Body of pancreas (tissue), 4 donors: Measurements from ENCODE around the gene TGFB2.

Experiments
- POLR2A ChIP-seq, 3 donors: fragments of 450-650 bp; IDR thresholded peaks; one replicate each; pipeline ENCODE4 v1.6.1; 2016; ENCODE audit warnings: antibody characterized with exemption in 3 of 3, mild to moderate bottlenecking in 2 of 3
- TF ChIP-seq, protein P1 (sequence below), 7 experiments: fragments of 450-650 bp in 4 of 7; fragments of 200-600 bp in 3 of 7; sonication (generic) in 3 of 7; IDR thresholded peaks; one replicate each; pipeline ENCODE4 v1.5.1; 2016 to 2019; ENCODE audit warnings: antibody characterized with exemption in 7 of 7

DNA sequence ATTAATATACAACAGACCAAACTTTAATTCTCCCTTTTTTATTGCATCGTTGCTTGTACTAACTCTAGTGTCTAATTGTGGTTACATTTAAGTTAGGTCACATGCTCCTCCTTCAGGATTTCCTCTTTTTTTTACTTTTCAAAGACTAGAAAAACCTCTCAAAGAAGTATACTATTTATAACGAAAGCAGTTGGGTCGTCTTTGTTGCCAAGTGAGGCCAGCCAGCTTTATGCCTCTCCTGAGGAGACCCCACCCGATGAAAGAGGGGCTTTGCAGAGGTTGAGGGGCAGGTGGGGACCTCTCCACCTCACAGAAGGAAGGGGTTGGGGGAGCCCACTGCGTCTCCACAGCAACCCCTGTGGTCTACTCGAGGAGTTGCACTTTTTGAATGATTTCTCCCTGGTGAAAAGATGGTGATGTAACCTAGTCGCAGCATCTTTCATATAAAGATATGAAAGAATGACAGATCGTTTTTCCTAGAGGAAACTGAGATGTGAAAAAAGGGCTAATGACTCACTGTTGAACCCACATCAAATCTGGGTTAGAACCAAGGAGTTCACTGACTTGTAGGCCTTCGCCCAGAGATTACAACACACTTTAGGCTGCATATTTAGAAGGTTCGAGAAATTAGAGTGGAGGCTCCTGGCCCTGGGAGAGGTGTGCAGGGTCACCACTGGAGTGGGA is 6.4 kb downstream of the TGFB2 start:
- TF ChIP-seq POLR2A (IDR thresholded peaks at IDR 0.05) = no peak
- TF ChIP-seq, protein P1, sequence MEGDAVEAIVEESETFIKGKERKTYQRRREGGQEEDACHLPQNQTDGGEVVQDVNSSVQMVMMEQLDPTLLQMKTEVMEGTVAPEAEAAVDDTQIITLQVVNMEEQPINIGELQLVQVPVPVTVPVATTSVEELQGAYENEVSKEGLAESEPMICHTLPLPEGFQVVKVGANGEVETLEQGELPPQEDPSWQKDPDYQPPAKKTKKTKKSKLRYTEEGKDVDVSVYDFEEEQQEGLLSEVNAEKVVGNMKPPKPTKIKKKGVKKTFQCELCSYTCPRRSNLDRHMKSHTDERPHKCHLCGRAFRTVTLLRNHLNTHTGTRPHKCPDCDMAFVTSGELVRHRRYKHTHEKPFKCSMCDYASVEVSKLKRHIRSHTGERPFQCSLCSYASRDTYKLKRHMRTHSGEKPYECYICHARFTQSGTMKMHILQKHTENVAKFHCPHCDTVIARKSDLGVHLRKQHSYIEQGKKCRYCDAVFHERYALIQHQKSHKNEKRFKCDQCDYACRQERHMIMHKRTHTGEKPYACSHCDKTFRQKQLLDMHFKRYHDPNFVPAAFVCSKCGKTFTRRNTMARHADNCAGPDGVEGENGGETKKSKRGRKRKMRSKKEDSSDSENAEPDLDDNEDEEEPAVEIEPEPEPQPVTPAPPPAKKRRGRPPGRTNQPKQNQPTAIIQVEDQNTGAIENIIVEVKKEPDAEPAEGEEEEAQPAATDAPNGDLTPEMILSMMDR (IDR thresholded peaks at IDR 0.05) = peak in 3 of 7 experiments; percentile 11 to 18 (median 14)
